ENCODE measurements around the gene CRYBG1.

The CRYBG1 gene

DNA sequence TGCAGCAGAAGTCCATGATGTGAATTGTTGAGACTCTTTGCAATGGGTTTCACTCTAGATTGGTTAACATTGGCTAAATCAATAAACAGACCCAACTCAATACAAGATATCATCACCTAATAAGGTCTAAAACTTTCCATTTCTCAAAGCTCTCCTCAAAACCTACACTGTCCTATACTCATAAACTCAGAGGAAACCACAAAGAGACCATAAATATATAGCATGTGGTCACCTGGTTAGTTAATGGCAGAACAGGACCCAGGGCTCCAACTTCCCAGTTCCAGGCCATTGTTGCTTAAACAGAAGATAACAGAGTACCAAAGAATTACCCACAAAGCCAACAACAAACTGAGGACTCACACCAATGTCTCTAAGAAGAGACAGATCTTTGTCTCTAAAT is 256.8 kb downstream of the CRYBG1 start:
- no peak overlapping the region for H3K4me3 Mint-ChIP-seq
- no peaks in the 10 kb centered on the region for H3K27me3 Mint-ChIP-seq
- H3K36me3 Mint-ChIP-seq (ENCODE audit: low read depth) = peaks cover 1% of the 10 kb centered on the region
- H3K27ac Mint-ChIP-seq = no peak overlapping the region
- DNase-seq = no peak
- no peaks in the 10 kb centered on the region for H3K9me3 Mint-ChIP-seq
- H3K4me1 Mint-ChIP-seq = peaks cover 20% of the 10 kb centered on the region
- no peak for ATAC-seq

DNA sequence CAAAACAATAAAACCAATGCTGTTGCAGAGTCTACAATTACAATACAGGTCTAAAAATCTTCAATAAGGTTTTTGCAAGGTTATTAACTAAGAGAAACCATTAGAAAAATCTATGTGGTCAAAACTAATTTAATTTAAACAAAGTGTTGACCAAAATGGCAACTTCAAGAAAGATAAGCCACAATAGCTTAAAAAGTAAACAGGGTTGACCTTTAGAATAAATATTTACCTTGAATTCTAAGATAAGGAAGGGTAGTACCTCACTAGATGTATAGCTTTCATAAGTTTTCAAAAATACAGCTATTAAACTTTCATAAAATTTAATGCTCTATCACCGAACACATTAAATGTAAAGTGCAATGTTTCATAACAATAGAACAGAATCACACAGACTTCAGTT is 257.3 kb downstream of the CRYBG1 start:
- ATAC-seq (no peak), DNase-seq (no peak)
- Mint-ChIP-seq H3K4me3 (no peak overlapping the region), H3K36me3 (ENCODE audit: low read depth) (peaks cover 5% of the 10 kb centered on the region), H3K9me3 (no peaks in the 10 kb centered on the region), H3K27ac (no peak overlapping the region), H3K27me3 (no peaks in the 10 kb centered on the region), H3K4me1 (peaks cover 16% of the 10 kb centered on the region)

DNA sequence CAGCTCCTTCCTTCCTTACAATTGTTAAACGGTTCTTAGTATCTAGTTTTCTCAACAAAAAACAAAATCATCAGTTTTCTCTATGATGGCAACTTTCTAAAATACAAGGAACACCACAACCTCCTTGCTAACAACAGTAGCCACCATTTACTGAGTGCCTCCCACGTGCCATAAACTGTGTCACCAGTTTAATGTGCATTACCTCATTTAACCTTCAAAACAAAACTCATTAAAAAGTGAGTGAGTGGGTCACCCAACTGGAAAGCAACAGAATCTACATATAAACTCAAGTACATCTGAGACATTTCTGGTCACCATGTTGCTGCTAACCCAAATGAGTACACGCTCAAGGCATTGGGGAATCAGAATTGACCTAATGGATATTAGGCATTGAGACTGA is 257.8 kb downstream of the CRYBG1 start:
- Mint-ChIP-seq H3K27me3 (no peaks in the 10 kb centered on the region), H3K4me1 (peaks cover 11% of the 10 kb centered on the region), H3K9me3 (no peaks in the 10 kb centered on the region), H3K4me3 (no peak overlapping the region), H3K27ac (no peak overlapping the region), H3K36me3 (ENCODE audit: low read depth) (peaks cover 8% of the 10 kb centered on the region)
- ATAC-seq (no peak), DNase-seq (no peak)

DNA sequence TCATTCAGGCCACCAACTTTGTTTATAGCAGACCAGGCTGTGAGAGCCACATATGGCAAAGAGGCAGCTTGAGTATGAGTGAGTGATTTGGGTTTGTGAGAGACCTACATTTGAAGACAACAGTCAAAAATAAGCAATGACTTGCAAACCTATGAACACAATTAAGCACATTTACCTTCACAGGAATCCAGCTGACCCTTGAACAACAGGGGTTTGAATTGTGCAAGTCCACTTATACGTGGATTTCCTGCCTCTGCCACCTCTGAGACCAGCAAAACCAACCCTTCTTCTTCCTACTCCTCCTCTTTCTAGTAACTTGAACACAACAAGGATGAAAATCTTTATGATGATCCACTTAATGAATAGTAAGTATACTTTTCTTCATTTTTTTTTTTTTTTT is 258.7 kb downstream of the CRYBG1 start:
- no peak overlapping the region for H3K4me3 Mint-ChIP-seq
- ATAC-seq (no peak), DNase-seq (no peak)
- H3K27ac Mint-ChIP-seq = no peak overlapping the region
- no peaks in the 10 kb centered on the region for H3K9me3 Mint-ChIP-seq
- H3K27me3 Mint-ChIP-seq = no peaks in the 10 kb centered on the region
- peaks cover 2% of the 10 kb centered on the region for H3K4me1 Mint-ChIP-seq
- peaks cover 8% of the 10 kb centered on the region for H3K36me3 Mint-ChIP-seq (ENCODE audit: low read depth)

DNA sequence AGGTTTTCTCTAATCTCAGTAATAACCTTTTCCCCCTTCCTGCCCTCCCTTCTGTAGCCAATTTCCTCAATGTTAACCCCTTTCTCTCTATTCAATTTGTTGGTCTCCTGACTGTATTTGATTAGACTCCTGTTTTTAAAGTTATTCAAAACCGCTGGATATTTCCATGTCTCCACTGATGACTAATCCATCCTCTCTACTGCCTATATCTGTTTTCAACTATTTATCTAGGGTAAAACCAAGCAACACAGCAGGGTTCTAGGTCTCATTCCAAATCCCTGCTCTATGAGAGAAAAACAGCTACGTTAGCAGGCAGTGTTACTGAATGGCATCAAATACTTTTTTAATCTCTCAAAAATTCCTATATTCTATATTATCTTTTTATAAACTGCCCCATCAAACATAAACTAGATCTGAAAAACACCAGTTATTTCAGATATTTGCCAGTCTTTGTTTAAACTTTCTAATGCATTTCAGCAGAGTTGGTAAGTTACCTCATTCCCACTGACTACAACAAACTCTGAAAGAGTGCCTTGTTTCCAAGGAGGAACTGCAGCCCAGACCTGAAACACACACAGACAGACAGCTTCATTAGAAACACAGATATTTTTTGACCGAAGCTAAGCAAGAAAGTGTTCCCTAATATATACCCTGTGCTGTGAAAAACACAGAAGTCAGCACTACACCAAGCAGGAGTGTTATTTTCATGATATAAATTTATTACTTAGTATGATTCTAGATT is 260.6 kb downstream of the CRYBG1 start:
- Mint-ChIP-seq H3K36me3 (ENCODE audit: low read depth) (peaks cover 8% of the 10 kb centered on the region), H3K4me1 (peaks cover 6% of the 10 kb centered on the region), H3K27me3 (no peaks in the 10 kb centered on the region), H3K9me3 (no peaks in the 10 kb centered on the region), H3K27ac (no peak overlapping the region), H3K4me3 (no peak overlapping the region)
- DNase-seq (no peak), ATAC-seq (no peak)
